HFF-Myc (cell line): ENCODE measurements around the gene KIAA0232.
"Not testable (repeated sequence)": the region's sequence is repeated elsewhere in the genome, so short reads cannot be mapped to it uniquely, and the experiment has no call there.

Source experiments
- DNase-seq: peaks from one replicate; pipeline ENCODE4 v3.0.0-alpha.2; 2011; ENCODE audit warnings: low read depth; ENCODE audit errors: extremely low read depth
- H3K4me3 ChIP-seq: replicated peaks from 2 replicates; pipeline ENCODE4 v1.5.1; 2011; ENCODE audit warnings: low read depth, mild to moderate bottlenecking, control low read depth, low read length
- TF ChIP-seq, protein P1 (sequence below): IDR thresholded peaks from 2 replicates; pipeline ENCODE4 v1.5.1; 2012; ENCODE audit warnings: mild to moderate bottlenecking, low read depth, low read length, control low read depth; ENCODE audit errors: missing control alignments

The KIAA0232 gene

DNA sequence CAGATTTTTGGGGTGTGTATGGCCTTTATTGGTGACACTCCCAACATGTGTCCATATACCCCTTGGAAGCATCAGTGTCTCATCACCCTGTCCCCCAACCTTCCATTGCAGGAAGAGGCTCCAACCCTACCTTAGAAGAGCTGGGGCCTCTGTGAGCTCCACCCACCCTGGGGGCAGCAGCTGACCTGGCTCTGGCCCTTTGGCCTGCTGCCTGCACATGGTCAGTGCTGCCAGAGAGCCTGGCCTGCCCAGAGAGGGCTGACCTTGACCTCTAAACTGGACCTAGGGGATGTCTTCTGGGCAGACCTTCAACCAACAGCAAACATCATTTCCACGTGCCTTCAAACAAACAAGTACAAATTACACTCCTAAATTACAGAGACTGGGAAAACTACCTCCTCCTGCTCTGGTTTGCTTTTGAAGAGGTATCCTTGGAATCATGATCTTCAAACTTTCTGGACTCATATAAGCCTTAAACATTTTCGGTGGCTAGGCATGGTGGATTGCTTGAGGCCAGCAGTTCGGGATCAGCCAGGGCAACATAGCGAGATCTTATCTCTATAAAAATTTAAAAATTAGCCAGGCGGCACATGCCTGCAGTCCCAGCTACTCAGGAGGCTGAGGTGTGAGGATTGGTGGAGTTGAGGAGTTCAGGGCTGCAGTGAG, 27.3 kb upstream of the KIAA0232 start:
- TF ChIP-seq, protein P1, sequence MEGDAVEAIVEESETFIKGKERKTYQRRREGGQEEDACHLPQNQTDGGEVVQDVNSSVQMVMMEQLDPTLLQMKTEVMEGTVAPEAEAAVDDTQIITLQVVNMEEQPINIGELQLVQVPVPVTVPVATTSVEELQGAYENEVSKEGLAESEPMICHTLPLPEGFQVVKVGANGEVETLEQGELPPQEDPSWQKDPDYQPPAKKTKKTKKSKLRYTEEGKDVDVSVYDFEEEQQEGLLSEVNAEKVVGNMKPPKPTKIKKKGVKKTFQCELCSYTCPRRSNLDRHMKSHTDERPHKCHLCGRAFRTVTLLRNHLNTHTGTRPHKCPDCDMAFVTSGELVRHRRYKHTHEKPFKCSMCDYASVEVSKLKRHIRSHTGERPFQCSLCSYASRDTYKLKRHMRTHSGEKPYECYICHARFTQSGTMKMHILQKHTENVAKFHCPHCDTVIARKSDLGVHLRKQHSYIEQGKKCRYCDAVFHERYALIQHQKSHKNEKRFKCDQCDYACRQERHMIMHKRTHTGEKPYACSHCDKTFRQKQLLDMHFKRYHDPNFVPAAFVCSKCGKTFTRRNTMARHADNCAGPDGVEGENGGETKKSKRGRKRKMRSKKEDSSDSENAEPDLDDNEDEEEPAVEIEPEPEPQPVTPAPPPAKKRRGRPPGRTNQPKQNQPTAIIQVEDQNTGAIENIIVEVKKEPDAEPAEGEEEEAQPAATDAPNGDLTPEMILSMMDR: no peak
- DNase-seq: no peak
- no peak overlapping the region for H3K4me3 ChIP-seq

DNA sequence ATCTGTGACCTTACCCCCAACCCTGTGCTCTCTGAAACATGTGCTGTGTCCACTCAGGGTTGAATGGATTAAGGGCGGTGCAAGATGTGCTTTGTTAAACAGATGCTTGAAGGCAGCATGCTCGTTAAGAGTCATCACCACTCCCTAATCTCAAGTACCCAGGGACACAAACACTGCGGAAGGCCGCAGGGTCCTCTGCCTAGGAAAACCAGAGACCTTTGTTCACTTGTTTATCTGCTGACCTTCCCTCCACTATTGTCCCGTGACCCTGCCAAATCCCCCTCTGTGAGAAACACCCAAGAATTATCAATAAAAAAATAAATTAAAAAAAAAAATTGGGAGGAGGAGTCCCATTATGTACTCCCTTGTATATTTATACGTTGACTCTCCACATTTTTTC, 26.2 kb upstream of the KIAA0232 start:
- H3K4me3 ChIP-seq, DNase-seq: not testable (repeated sequence)

DNA sequence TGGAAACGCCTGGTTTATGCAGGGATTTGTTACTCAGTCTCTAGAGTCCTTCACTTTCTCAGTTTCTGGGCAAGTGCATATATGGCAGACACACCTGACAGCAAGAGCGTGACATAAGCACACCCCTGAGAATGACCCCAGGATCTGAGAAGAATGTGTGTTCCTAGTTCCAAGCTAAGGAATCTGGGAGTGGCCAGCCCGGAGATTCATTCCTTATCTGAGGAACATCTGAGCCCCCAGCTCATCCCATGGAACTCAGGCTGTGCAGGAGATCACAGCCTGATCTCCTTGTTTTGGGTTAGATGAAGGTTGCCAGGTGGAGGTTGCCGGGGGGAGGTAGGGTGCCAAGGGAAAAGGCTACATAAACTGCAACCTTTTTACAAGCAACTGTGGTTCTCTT, 23.8 kb upstream of the KIAA0232 start:
- TF ChIP-seq, protein P1: no peak
- no peak overlapping the region for H3K4me3 ChIP-seq
- DNase-seq: no peak

DNA sequence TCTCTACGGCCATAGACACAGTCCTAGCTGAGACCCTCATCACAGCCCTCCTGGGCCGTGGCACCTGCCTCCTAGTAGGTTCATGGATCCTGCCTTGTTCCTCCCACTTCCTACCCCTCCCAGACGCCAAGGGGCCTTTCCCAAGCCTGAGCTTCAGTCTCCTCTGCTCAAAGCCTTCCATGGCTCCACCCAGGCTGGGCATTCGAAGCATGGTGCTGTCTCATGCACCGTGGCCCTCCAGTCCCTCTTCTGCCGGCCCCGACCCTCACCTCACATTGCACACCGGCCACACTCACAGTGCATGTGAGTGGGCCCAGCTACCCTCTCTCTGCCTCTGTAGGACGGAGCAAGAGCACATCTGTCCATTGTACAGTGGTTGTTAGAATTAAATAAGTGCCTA, 21.7 kb upstream of the KIAA0232 start:
- DNase-seq: no peak
- H3K4me3 ChIP-seq: no peak overlapping the region
- TF ChIP-seq, protein P1: no peak

DNA sequence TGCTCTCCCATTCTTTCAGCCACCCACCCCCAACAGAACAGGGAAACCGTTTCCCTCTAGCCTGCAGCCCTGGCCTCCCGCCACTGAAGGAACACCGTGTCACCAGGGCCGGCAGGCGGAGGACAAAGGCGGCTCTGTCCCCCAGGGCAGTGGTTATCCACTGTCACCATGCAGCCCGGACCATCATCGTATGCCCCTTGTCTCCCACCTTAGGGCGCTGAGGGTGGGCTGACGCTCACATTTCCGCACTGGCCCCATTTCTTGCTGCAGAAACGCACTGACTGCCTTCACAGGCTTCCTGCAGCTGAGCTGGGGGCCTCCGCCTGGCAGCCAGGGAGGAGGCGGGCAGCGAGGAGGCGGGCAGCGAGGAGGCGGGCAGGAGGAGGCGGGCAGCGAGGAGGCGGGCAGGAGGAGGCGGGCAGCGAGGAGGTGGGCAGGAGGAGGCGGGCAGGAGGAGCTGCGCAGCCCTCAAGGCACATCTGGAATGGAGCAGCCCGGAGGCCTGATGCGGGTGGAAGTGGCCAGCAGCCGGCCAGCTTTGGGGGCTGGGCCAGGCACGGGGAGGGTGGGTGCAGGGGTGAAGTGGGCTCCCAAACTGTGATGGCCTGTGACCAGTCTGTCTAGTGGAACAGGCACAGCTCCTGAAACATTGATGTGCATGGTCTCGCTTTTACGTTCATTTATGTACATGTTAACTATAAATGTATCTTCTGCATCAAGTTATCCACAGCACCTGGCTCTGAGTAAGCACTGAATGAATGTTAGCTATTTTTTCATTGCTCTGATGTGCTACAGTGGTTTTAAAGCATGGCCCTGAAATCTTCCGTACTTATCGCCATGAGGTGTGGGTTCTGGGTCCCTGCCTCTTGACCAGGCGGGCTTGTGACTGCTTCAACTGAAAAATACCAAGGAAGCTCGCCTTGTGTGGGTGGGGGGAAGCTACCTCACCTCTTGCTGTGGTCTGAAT, 20.6 kb upstream of the KIAA0232 start:
- TF ChIP-seq, protein P1: no peak
- no peak overlapping the region for H3K4me3 ChIP-seq
- DNase-seq: no peak

DNA sequence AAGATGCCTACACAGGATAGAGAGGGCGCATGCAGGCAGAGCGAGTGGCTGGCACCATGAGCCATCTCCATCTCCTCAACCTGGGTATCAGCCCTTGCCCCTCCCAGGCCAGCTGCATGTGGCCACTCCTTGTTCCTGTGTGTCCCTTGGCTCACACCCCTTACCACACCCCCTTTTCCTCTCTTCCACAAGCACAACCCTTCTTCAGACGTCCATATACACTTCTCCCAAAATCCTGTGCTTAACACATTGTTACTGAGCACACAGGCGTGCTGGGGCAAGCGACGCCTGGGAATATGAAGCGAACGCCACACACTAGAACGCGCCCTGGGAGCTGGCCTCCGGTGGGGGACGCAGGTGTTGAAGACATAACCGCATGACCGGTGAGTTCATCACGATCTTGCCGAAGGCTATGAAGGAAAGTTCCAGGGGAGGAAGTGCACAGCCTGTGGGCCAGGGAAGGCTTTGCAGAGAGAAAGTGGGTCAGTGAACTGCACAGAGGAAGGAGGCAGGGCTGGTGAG, 19.1 kb upstream of the KIAA0232 start:
- no peak overlapping the region for H3K4me3 ChIP-seq
- no peak for DNase-seq

More for the DNA sequence above, 19.1 kb upstream of the KIAA0232 start:
- TF ChIP-seq, protein P1: no peak
